ENCODE results near the gene DIABLO.

Gene DIABLO

GRCh38 chr12:122158700-122159285 is 67.1 kb downstream of the DIABLO start:
- Histone ChIP-seq H3K9me3 (ENCODE audit: control insufficient read depth, insufficient read depth, low read length) (no peaks in the 10 kb centered on the region), H4K20me1 (ENCODE audit: control insufficient read depth, insufficient read depth, low read depth, low read length) (no peaks in the 10 kb centered on the region), H3K4me3 (ENCODE audit: low read length) (no peak overlapping the region), H3K27me3 (ENCODE audit: control insufficient read depth, low read length) (peaks cover 2% of the 10 kb centered on the region; the same call in 1 of the 2 replicates), H3K4me2 (ENCODE audit: low read length) (no peak overlapping the region), H3K27ac (ENCODE audit: low read depth, low read length) (no peak overlapping the region), H3K79me2 (ENCODE audit: control insufficient read depth, low read length) (no peaks in the 10 kb centered on the region), H3K9me2 (replicated peaks; ENCODE audit: control insufficient read depth, low read length) (no peaks in the 10 kb centered on the region), H3K36me3 (ENCODE audit: control insufficient read depth, low read length) (no peaks in the 10 kb centered on the region), H3K4me1 (ENCODE audit: control insufficient read depth, low read length) (no peaks in the 10 kb centered on the region), H3F3A (ENCODE audit: control insufficient read depth, insufficient read depth) (no peaks in the 10 kb centered on the region)
- TF ChIP-seq EZH2phosphoT487 (IDR thresholded peaks at IDR 0.05; ENCODE audit: borderline replicate concordance, low read length): no peak
- TF ChIP-seq, protein P1, sequence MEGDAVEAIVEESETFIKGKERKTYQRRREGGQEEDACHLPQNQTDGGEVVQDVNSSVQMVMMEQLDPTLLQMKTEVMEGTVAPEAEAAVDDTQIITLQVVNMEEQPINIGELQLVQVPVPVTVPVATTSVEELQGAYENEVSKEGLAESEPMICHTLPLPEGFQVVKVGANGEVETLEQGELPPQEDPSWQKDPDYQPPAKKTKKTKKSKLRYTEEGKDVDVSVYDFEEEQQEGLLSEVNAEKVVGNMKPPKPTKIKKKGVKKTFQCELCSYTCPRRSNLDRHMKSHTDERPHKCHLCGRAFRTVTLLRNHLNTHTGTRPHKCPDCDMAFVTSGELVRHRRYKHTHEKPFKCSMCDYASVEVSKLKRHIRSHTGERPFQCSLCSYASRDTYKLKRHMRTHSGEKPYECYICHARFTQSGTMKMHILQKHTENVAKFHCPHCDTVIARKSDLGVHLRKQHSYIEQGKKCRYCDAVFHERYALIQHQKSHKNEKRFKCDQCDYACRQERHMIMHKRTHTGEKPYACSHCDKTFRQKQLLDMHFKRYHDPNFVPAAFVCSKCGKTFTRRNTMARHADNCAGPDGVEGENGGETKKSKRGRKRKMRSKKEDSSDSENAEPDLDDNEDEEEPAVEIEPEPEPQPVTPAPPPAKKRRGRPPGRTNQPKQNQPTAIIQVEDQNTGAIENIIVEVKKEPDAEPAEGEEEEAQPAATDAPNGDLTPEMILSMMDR (IDR thresholded peaks at IDR 0.05; ENCODE audit: low read depth, low read length, poor library complexity, severe bottlenecking): no peak

All from DOHH2 (cell line).